ENCODE results near the gene NAA15.
"Not testable (repeated sequence)": the region's sequence is repeated elsewhere in the genome, so short reads cannot be mapped to it uniquely, and the experiment has no call there.

NAA15 gene

GRCh38 chr4:139453371-139454110 lies 152.2 kb downstream of the NAA15 start:
- peak; percentile 91 for DNase-seq

GRCh38 chr4:139454111-139455045 lies 153.1 kb downstream of the NAA15 start, which contains the start of gene RAB33B:
Gene RAB33B, plus strand, starts transcription at chr4:139454121. Its CDS starts 75 bp downstream, at chr4:139454196.
- peak; percentile 26 to 89 for DNase-seq

- DNase-seq = no peak
Measured at GRCh38 chr4:139455126-139455538, 153.8 kb downstream of the NAA15 start.

- DNase-seq = no peak
Measured at GRCh38 chr4:139457318-139457717, 156.0 kb downstream of the NAA15 start.

DNA sequence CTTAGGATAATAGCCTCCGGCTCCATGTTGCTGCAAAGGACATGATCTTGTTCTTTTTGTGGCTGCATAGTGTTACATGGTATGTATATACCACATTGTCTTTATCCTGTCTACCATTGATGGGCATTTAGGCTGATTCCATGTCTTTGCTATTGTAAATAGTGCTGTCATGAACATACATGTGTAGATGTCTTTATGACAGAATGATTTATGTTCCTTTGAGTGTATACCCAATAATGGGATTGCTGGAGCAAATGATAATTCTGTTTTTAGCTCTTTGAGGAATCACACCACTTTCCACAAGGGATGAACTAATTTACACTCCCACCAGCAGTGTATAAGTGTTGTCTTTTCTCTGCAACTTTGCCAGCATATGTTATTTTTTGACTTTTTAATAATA lies 157.2 kb downstream of the NAA15 start:
- DNase-seq = no peak

DNA sequence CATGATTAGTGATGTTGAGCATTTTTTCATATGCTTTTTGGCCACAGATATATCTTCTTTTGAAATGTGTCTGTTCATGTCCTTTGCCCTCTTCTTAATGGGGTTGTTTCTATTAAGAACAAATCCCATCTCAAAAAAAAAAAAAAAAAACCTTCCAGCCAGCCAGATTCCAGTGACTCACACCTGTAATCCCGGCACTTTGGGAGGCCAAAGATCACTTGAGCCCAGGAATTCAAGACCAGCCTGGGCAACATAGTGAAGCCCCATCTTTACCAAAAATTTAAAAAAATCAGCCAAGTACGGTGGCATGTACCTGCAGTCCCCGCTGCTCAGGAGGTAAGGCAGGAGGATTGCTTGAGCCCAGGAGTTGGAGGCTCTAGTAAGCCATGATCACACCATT lies 157.7 kb downstream of the NAA15 start:
- no peak for DNase-seq

DNA sequence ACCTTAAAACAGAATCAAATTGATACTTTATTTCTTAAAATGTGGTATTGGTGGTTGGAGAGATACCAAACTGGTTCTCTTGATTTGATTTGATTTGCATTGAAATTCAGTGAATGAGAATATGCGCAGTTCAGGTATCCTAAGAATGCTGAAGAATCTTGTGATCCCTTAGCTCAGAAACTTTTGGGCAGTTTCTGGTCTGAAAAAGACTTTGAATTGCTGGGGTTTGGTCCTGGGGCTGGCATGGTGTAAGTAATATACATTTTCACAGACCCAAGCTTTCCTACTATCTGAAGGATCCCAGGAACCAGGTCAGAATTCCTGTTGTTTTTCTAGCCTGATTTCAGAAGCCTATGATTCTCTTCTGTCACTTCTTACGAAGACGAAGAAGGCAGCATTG lies 159.3 kb downstream of the NAA15 start:
- no peak for DNase-seq

- no peak for DNase-seq
Measured at GRCh38 chr4:139461022-139461628, 159.8 kb downstream of the NAA15 start.

- DNase-seq = not testable (repeated sequence)
Measured at GRCh38 chr4:139464512-139464911, 163.2 kb downstream of the NAA15 start.

DNA sequence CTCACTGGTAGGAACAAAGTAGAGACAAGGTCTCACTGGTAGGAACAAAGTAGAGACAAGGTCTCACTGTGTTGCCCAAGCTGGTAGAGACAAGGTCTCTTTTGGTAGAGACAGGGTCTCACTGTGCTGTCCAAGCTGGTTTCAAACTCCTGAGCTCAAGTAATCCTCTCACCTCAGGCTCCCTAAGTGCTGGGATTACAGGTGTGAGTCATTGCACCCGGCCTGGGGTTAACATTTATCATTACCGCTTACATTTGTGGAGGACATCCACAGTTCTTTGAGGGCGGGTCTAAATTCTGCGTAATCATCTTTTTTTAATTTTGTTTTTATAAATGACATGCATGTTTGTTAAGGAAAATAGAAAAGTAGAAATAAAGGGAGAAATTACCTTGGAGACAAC lies 164.6 kb downstream of the NAA15 start:
- no peak for DNase-seq

GRCh38 chr4:139468756-139469155 lies 167.5 kb downstream of the NAA15 start:
- not testable (repeated sequence) for DNase-seq

DNA sequence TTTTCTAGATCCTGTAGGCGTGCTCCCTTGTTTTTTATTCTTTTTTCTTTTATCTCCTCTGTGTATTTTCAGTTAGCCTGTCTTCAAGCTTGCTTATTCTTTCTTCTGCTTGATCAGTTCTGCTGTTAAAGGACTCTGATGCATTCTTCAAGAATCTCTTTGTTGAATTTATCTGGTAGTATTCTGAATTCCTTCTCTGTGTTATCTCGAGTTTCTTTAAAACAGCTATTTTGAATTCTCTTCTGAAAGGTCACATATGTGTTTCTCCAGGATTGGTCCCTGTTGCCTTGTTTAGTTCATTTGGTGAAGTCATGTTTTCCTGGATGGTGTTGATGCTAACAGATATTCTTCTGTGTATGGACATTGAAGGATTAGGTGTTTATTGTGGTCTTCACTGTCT lies 167.9 kb downstream of the NAA15 start:
- no peak for DNase-seq
